Prostate gland (tissue), 2 donors: Measurements from ENCODE around the gene PGA4. TPM values are rescaled to one million over a fixed set of nuclear protein-coding genes. Genes with fewer than 3 reads are reported as not detected.
"Not testable (repeated sequence)": the region's sequence is repeated elsewhere in the genome, so short reads cannot be mapped to it uniquely, and the experiment has no call there.

ENCODE experiments used
- DNase-seq: peaks from one replicate; pipeline ENCODE4 v3.0.0-alpha.2; 2019; ENCODE audit warnings: low spot score
- H3K27ac ChIP-seq, 2 donors: fragments of 200-600 bp; sonication (generic); 2 replicates each; pipeline ENCODE4 v1.5.1; 2017 to 2019
- H3K27me3 ChIP-seq: fragments of 200-600 bp; sonication (generic); replicated peaks from 2 replicates; pipeline ENCODE4 v1.5.1; 2019; ENCODE audit not compliant: insufficient read depth
- H3K36me3 ChIP-seq, 2 donors: fragments of 200-600 bp; sonication (generic); 1 replicate in 1 of 2; 2 replicates in 1 of 2; pipeline versions ENCODE4 v1.5.1 to v1.8.1; 2017 to 2019
- H3K4me1 ChIP-seq: fragments of 200-600 bp; sonication (generic); replicated peaks from 2 replicates; pipeline ENCODE4 v1.5.1; 2019
- H3K4me3 ChIP-seq, 2 donors: fragments of 200-600 bp; sonication (generic); 2 replicates each; pipeline ENCODE4 v1.5.1; 2017 to 2019
- H3K9me3 ChIP-seq: fragments of 200-600 bp; sonication (generic); 2 replicates; pipeline ENCODE4 v1.5.1; 2017
- WGBS: methylation state at CpG from one replicate; pipeline ENCODE4 v1.1.5; 2018; 5-methylcytosine and 5-hydroxymethylcytosine counted together
- intact Hi-C: fragments of 100-400 bp; cut with DNase I; formaldehyde crosslinking; loops from one replicate; pipeline ENCODE4 v1.14.2; 2022
- total RNA-seq, 2 donors: library from RNA; depleted of rRNA; stranded (reverse); fragments of >200 nt; gene quantifications; one replicate each; pipeline ENCODE4 v1.1.0, GENCODE V29; 2016

The PGA4 gene
- total RNA-seq, 2 donors from 2014 or later, result not detected

DNA sequence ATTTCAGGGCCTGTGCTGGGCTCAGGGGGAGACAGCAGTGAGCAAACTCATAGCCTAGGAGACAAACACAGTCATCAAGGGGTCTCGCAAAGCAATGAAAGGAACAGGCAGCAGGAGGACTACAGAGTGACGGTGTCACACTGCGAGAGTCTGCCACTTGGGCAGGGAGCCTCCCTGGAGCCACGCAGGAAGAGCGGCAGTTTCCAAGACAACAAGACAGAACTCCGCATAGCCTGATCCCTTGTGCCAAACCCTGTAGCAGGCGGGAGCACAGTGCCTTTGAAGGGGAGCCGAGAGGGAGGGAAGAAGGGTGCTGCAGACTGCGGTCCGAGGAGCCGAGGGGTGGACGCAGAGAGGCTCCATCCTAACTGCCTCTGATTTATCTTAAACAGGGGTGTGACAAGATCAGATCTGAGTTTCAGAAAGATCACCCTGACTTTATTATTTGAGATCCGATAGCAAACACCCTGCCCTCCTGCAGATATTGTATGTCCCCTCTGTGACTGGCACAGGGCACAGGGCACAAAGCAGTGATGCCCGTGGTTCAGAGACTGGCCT, 17.6 kb upstream of the PGA4 start:
- H3K36me3 ChIP-seq, intact Hi-C loops, H3K27me3 ChIP-seq, H3K4me1 ChIP-seq, H3K4me3 ChIP-seq, H3K27ac ChIP-seq, H3K9me3 ChIP-seq, DNase-seq: not testable (repeated sequence)
- 46% methylated on average over 14 of the region's 14 CpGs for WGBS

DNA sequence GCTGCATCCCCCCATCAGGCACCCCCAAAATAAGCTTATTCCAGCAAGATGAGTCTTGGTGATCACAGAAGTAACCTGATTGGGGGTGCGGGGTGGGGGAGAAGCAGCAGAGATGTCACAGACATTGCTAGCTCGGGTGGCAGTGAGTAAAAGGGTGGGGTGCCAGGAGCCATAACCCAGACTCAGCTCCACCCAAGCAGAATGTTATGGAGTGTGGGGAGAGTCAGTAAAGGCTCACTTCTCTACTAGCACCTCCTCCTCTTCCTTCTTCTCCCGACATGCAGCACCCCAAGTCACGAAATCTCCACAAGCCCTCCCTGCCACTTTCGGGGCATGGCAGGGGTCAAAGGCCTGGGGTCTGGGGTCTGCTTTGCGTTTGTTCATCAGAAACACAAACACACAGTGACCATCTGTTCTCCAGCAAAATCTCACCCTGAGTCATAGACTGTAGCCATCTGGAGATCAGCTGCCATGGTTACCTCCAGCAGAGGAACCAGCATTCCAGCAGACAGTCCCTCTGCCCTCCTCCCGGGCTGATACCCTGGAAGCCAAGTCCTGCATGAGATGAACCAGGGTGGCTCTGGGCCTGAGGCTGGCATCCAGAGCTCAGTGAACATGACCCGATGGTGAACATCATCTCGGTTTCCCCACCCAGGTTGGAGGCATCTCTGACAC, 14.4 kb upstream of the PGA4 start:
- DNase-seq, H3K27ac ChIP-seq, H3K27me3 ChIP-seq, H3K4me1 ChIP-seq, H3K9me3 ChIP-seq, H3K36me3 ChIP-seq, H3K4me3 ChIP-seq, intact Hi-C loops: not testable (repeated sequence)
- no CpG with 5 or more reads among the region's 9 CpGs for WGBS

DNA sequence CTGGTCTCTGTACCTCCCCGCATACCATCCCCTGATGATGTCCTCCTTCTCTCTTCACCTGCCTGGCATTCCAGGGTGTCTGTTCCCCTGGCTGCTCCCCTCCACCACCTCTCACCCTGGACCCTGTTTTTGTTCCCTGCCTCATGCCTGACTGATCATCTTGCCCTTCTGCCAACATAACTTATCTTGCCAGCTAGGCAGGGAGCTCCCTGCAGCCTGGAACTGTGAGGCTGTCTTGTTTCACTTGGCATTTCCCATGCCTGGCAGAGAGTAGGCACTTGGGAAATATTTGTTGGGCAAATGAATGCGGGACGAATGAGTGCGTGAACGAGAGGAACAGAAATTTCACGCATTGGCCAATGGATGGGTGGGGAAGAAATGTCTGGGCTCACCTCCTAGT, 11.5 kb upstream of the PGA4 start:
- not testable (repeated sequence) for H3K36me3 ChIP-seq

DNA sequence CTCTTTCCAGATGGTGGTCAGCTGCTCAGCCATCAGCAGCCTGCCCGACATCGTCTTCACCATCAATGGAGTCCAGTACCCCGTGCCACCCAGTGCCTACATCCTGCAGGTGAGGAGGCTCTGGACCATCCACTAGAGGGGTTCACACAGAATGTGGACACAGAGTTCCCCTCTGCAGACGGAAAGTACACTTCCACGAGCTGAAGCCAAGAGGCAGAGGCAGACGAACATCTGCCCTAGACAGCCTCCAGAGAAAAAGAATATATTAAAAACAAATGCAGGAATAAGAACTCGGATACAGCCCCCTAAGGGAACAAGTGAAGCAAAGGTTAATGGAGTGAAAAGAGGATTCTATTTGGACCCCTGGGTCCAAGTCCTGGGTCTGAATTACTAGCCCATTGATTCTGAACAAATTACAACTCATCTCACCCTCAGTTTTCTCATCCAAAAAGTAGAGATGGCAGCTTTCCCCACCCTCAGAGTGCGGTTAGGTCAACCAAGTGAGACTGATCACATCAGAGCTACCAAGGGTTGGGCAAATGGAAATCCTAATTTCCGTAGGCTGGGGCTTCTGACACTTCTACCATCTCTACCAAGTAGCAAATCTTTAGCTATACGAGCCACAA, 10.7 kb upstream of the PGA4 start:
- H3K27me3 ChIP-seq, H3K36me3 ChIP-seq, H3K9me3 ChIP-seq, intact Hi-C loops, H3K4me3 ChIP-seq, H3K4me1 ChIP-seq, H3K27ac ChIP-seq, DNase-seq: not testable (repeated sequence)
- 43% methylated on average over 4 of the region's 10 CpGs for WGBS

More for the DNA sequence above, 11.5 kb upstream of the PGA4 start:
- intact Hi-C loops, H3K4me3 ChIP-seq, H3K4me1 ChIP-seq, H3K27me3 ChIP-seq, DNase-seq, H3K9me3 ChIP-seq, H3K27ac ChIP-seq: not testable (repeated sequence)
- WGBS, result no CpG with 5 or more reads among the region's 6 CpGs

DNA sequence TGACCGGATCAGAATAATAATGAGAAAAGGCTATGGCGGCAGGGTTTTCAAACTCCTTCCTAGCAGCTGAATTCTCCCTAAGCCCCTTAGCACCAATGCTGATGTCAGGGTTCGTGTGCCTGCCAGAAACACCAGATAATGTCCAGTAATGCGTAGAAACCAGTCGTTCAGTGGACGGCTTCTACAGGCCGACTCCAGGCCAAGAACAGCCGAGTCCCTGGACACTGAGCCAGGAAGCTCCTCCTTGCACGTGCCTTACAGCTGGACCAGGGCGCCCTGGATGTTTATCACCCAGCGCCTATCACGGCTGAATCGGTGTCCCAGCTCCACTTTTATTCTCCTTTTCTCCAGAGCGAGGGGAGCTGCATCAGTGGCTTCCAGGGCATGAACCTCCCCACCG, 9.9 kb upstream of the PGA4 start:
- intact Hi-C loops, H3K4me1 ChIP-seq, H3K4me3 ChIP-seq, H3K27ac ChIP-seq, DNase-seq, H3K27me3 ChIP-seq, H3K36me3 ChIP-seq, H3K9me3 ChIP-seq: not testable (repeated sequence)
- no CpG with 5 or more reads among the region's 15 CpGs for WGBS

DNA sequence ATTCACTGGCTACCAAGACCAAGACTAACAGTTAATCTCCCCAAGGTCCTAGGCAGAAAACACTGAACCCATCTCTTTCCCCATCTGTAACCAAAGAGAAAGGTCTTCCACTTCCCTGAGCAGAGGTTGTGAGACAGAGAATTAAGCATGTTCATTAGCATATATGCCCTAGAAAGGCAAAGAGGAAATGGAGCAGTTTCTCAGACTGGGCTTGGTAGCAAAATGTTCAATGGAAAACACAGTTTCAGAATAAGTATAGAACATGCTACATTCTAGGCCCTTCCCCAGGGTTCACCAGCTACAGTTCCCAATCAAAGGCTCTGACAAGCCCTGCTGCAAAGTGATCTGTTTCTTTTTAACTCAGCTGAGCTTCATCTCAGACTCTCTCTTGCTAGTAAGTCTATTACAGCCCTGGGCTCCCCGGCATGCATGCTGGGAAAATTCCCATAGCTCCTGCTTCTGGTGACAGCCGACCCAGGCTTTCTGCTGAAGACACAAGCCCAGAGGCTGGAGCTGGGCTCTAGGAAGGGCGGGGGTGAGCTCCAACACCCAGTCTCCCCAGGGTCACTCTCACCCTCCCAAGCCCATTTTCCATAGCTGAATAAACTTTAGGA, 8.3 kb upstream of the PGA4 start:
- H3K4me3 ChIP-seq, H3K4me1 ChIP-seq, DNase-seq, intact Hi-C loops, H3K27me3 ChIP-seq, H3K36me3 ChIP-seq, H3K9me3 ChIP-seq, H3K27ac ChIP-seq: not testable (repeated sequence)
- WGBS, result no CpG with 5 or more reads among the region's 3 CpGs

DNA sequence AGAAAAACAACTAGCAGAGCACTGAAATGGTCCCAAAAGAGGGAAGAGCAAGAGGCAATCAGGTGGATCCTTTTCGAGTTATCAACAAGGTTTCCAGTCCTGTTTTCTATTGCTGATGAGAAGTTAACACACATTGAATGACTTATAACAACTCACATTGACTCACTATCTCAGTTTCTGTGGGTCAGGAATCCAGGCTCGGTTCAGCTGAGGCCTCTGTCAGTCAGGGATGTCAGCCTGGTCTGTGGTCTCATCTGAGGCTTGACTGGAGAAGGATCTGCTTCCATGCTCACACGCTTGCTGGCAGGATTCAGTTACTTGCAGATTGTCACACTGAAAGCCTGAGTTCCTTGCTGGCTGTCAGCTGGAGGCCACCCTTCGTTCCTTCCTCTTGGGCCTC, 3.8 kb upstream of the PGA4 start:
- intact Hi-C loops, result not testable (repeated sequence)
- no CpG with 5 or more reads among the region's 4 CpGs for WGBS

DNA sequence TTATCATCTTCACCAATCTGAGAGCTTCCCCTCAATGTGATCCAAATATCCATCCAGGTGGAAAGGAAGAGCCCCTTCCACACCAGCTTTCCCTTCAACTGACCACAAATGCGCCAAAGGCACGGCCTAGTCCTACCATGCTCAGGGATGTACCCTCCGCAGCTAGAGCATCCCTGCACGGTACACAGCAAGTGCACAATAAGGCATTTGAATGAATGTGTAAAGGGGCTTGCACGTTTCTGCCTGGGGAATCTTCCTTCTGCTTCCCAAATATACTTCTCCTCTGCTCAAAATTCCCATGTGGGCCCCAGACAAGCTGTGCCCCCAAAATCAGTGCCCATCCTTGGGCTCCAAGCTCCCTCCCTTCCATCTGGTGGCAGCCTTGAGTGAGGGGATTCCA, 3.1 kb upstream of the PGA4 start:
- intact Hi-C loops, H3K27me3 ChIP-seq, H3K4me1 ChIP-seq, H3K27ac ChIP-seq, H3K36me3 ChIP-seq, H3K9me3 ChIP-seq, DNase-seq, H3K4me3 ChIP-seq: not testable (repeated sequence)
- WGBS, result 97% methylated on average over 5 of the region's 5 CpGs

More for the DNA sequence above, 3.8 kb upstream of the PGA4 start:
- not testable (repeated sequence) for H3K27me3 ChIP-seq, H3K4me3 ChIP-seq, H3K4me1 ChIP-seq, H3K27ac ChIP-seq, DNase-seq, H3K9me3 ChIP-seq, H3K36me3 ChIP-seq

DNA sequence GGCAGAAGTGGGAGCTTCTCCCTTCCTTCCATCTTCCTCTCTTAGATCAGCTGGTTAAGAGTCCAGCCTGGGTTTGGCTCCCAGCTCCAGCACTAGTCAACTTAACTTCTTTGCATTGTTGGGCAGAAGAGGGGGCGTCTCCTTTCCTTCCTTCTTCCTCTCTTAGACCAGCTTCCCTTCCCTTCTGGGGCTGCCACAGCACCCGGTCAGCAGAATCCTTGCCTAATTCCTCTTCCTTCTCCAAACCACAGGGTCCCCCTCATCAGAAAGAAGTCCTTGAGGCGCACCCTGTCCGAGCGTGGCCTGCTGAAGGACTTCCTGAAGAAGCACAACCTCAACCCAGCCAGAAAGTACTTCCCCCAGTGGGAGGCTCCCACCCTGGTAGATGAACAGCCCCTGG, 545 bp downstream of the PGA4 start:
- DNase-seq, H3K27me3 ChIP-seq, H3K4me1 ChIP-seq, H3K27ac ChIP-seq, intact Hi-C loops, H3K4me3 ChIP-seq, H3K9me3 ChIP-seq, H3K36me3 ChIP-seq: not testable (repeated sequence)
- no CpG with 5 or more reads among the region's 5 CpGs for WGBS

DNA sequence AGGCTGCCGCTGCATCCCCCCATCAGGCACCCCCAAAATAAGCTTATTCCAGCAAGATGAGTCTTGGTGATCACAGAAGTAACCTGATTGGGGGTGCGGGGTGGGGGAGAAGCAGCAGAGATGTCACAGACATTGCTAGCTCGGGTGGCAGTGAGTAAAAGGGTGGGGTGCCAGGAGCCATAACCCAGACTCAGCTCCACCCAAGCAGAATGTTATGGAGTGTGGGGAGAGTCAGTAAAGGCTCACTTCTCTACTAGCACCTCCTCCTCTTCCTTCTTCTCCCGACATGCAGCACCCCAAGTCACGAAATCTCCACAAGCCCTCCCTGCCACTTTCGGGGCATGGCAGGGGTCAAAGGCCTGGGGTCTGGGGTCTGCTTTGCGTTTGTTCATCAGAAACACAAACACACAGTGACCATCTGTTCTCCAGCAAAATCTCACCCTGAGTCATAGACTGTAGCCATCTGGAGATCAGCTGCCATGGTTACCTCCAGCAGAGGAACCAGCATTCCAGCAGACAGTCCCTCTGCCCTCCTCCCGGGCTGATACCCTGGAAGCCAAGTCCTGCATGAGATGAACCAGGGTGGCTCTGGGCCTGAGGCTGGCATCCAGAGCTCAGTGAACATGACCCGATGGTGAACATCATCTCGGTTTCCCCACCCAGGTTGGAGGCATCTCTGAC, 4.5 kb downstream of the PGA4 start:
- intact Hi-C loops, H3K4me1 ChIP-seq, H3K4me3 ChIP-seq, H3K36me3 ChIP-seq, DNase-seq, H3K9me3 ChIP-seq, H3K27me3 ChIP-seq, H3K27ac ChIP-seq: not testable (repeated sequence)
- WGBS, result no CpG with 5 or more reads among the region's 10 CpGs

DNA sequence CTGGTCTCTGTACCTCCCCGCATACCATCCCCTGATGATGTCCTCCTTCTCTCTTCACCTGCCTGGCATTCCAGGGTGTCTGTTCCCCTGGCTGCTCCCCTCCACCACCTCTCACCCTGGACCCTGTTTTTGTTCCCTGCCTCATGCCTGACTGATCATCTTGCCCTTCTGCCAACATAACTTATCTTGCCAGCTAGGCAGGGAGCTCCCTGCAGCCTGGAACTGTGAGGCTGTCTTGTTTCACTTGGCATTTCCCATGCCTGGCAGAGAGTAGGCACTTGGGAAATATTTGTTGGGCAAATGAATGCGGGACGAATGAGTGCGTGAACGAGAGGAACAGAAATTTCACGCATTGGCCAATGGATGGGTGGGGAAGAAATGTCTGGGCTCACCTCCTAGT, 7.3 kb downstream of the PGA4 start:
- H3K4me1 ChIP-seq, H3K4me3 ChIP-seq, intact Hi-C loops, H3K27me3 ChIP-seq, DNase-seq, H3K36me3 ChIP-seq, H3K9me3 ChIP-seq, H3K27ac ChIP-seq: not testable (repeated sequence)
- no CpG with 5 or more reads among the region's 6 CpGs for WGBS

DNA sequence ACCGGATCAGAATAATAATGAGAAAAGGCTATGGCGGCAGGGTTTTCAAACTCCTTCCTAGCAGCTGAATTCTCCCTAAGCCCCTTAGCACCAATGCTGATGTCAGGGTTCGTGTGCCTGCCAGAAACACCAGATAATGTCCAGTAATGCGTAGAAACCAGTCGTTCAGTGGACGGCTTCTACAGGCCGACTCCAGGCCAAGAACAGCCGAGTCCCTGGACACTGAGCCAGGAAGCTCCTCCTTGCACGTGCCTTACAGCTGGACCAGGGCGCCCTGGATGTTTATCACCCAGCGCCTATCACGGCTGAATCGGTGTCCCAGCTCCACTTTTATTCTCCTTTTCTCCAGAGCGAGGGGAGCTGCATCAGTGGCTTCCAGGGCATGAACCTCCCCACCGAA, 8.9 kb downstream of the PGA4 start:
- H3K9me3 ChIP-seq, DNase-seq, intact Hi-C loops, H3K27ac ChIP-seq, H3K27me3 ChIP-seq, H3K4me3 ChIP-seq, H3K4me1 ChIP-seq, H3K36me3 ChIP-seq: not testable (repeated sequence)
- no CpG with 5 or more reads among the region's 15 CpGs for WGBS
